Measurements from ENCODE around the gene TAF5L. TPM values are rescaled to one million over a fixed set of nuclear protein-coding genes. Genes with fewer than 3 reads are reported as not detected.

The TAF5L gene
- total and polyA plus RNA-seq, 2 of the 4 experiments (the other 2 are of a cell fraction): 17.9 to 18.6 TPM

DNA sequence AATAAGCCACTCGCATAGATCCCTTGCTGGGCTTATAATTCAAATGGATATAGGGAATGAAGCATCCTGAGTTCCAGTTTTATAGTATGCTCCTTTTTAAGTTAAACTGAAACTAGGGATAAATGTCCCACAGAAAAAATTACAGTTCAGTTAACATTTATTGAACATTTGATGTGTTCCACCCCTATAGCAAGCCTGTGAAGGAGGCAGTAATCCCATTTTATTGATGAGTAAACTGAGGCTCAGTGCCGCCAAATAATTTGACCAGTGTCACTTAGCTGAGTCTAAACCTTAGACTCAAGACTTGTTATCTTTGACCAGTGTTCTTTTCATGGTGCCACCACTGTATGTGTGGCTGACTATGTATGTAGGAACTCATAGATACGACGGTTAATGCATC is 22.5 kb upstream of the TAF5L start:
- Histone ChIP-seq H2BK20ac (ENCODE audit: low read depth, low read length) (no peak overlapping the region), H2AFZ (replicated peaks; ENCODE audit: low read length, poor library complexity) (no peak overlapping the region), H4K91ac (ENCODE audit: insufficient read depth, low read depth, low read length) (no peak overlapping the region), H3K56ac (ENCODE audit: extremely low read depth, insufficient read depth, low read length) (no peak overlapping the region), H2AK9ac (replicated peaks; ENCODE audit: low read depth, low read length, poor library complexity) (no peak overlapping the region), H3K79me1 (ENCODE audit: low read depth in 1 of 2, low read length in 2 of 2) (peaks cover 6 to 8% of the 10 kb centered on the region in 2 experiments; a peak in 2 of 4 replicates), H2BK120ac (ENCODE audit: low read depth, low read length) (no peak overlapping the region), H3K4me1 (ENCODE audit: control insufficient read depth, insufficient read depth, low read length) (0 out of 2 replicates have a peak, but pooled peaks cover 1% of the 10 kb centered on the region), H2BK5ac (ENCODE audit: low read depth, low read length, poor library complexity, severe bottlenecking) (no peak overlapping the region), H3K4ac (ENCODE audit: low read depth, low read length) (no peak overlapping the region), H2BK15ac (ENCODE audit: low read depth, low read length) (no peak overlapping the region), H3K23ac (ENCODE audit: low read depth, low read length) (no peak overlapping the region), H4K20me1 (ENCODE audit: insufficient read depth, low read length) (no peaks in the 10 kb centered on the region), H4K5ac (ENCODE audit: low read depth, low read length) (no peak overlapping the region), H3K9me3 (ENCODE audit: control insufficient read depth, insufficient read depth, low read length) (no peaks in the 10 kb centered on the region), H3K4me2 (ENCODE audit: low read depth, low read length) (no peak overlapping the region), H2AK5ac (ENCODE audit: low read depth, low read length) (no peak overlapping the region), H3K9me1 (ENCODE audit: insufficient read depth, low read length) (peaks cover 4% of the 10 kb centered on the region; the same call in 1 of the 2 replicates), H3K36me3 (ENCODE audit: control insufficient read depth, insufficient read depth, low read length) (peaks cover 43% of the 10 kb centered on the region), H3K27me3 (ENCODE audit: control insufficient read depth, insufficient read depth, low read length) (no peaks in the 10 kb centered on the region), H3K27ac (ENCODE audit: insufficient read depth, low read length) (no peak overlapping the region), H3K18ac (ENCODE audit: low read depth, low read length) (no peak overlapping the region), H3K14ac (replicated peaks; ENCODE audit: low read depth, low read length) (no peak overlapping the region), H3K9ac (ENCODE audit: low read depth, low read length) (no peak overlapping the region), H4K8ac (ENCODE audit: low read depth in 2 of 2, low read length in 2 of 2) (no peak overlapping the region), H3K4me3 (ENCODE audit: insufficient read depth, low read depth, low read length) (no peak overlapping the region)
- WGBS, 2 experiments (ENCODE audit: extremely low coverage in 2 of 2, insufficient read length in 1 of 2): 80% methylated on average over 1 of the region's 4 CpGs; no CpG with 5 or more reads in 1 of the 2 experiments
- CTCF ChIA-PET: interaction anchor here (1.0 kb wide), 1 partner anchor 13 kb away, joined by 5 read pairs; no protein-coding TSS in a partner anchor
- ATAC-seq (ENCODE audit: low read depth) (no peak), DNase-seq (no peak)
- no peak for TF ChIP-seq MAZ (IDR thresholded peaks at IDR 0.05; ENCODE audit: borderline replicate concordance, low read depth, low read length)
- no peak for TF ChIP-seq CEBPB (IDR thresholded peaks at IDR 0.05; ENCODE audit: low read depth, low read length)
- TF ChIP-seq, protein P1, sequence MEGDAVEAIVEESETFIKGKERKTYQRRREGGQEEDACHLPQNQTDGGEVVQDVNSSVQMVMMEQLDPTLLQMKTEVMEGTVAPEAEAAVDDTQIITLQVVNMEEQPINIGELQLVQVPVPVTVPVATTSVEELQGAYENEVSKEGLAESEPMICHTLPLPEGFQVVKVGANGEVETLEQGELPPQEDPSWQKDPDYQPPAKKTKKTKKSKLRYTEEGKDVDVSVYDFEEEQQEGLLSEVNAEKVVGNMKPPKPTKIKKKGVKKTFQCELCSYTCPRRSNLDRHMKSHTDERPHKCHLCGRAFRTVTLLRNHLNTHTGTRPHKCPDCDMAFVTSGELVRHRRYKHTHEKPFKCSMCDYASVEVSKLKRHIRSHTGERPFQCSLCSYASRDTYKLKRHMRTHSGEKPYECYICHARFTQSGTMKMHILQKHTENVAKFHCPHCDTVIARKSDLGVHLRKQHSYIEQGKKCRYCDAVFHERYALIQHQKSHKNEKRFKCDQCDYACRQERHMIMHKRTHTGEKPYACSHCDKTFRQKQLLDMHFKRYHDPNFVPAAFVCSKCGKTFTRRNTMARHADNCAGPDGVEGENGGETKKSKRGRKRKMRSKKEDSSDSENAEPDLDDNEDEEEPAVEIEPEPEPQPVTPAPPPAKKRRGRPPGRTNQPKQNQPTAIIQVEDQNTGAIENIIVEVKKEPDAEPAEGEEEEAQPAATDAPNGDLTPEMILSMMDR (conservative IDR thresholded peaks at IDR 0.05; ENCODE audit: low read depth, low read length): no peak
- no peak for TF ChIP-seq MXI1 (IDR thresholded peaks at IDR 0.05; ENCODE audit: borderline replicate concordance, low read depth, low read length)
- no peak for TF ChIP-seq SMC3 (IDR thresholded peaks at IDR 0.05; ENCODE audit: low read depth, low read length)
- no peak for TF ChIP-seq CHD1 (IDR thresholded peaks at IDR 0.05; ENCODE audit: low read depth, low read length)
- no peak for TF ChIP-seq FOS (IDR thresholded peaks at IDR 0.05; ENCODE audit: low read depth, low read length)
- no TSS peak for BruUV-seq (replicated peaks)
- POLR2A ChIA-PET (ENCODE audit: unreplicated experiment): no interaction called here
- intact Hi-C loops (cut with micrococcal nuclease): no loop called here
- dilution Hi-C loops (cut with HindIII; ENCODE audit: low sequenced_read_pairs, unreplicated experiment): no loop called here
- in situ Hi-C loops (cut with MboI; ENCODE audit: low sequenced_read_pairs): no loop called here
